Measurements from ENCODE around the gene ERFL.

Gene ERFL

DNA sequence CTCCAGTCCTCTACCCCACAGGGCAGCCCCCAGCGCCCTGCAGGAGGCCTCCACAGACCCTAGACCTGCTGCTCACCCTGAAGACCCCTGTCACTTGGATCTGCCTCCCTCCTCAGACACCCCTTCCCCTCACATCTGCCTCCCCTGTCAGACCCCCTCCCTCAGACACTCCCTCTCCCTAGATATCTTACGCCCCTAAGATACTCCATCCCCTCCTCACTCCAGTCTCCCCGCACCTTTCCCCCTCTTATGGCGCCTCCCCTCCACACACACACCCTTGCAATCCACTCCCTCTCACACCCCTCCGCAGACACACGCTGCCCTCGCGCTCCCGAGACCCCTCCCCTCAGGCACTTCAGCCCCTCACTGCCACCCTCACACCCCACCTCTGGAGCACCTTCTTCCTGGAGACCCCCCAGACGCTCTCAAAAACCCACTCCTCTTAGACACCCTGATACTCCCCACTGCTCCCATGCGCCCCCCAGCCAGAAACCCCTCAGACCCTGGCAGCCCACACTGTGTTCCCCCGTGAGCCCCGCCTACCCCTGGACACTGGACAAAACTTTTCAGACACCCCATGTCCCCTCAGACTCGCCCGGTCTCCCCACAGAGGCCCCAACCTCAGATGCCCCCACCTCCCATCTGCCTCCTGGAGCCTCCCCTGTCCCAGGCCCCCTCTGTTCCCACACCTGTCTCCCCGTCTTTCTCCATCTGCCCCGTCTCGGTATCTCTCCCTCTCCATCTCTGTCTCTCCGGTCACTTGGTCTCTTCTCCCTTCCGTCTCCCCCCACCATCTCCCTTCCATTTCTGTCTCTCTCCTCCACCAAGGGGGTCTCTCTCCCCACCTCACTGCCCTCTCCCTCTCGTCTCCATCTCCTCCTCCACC lies 14.5 kb downstream of the ERFL start:
- DNase-seq (ENCODE audit: low spot score), result no peak

GRCh38 chr19:41912899-41913537 lies 15.2 kb downstream of the ERFL start:
- no peak for DNase-seq (ENCODE audit: low spot score)

- DNase-seq (ENCODE audit: low spot score), result no peak
These were observed 16.1 kb downstream of the ERFL start for GRCh38 chr19:41911889-41912731.

- DNase-seq (ENCODE audit: low spot score), result no peak
These were observed 17.0 kb downstream of the ERFL start for GRCh38 chr19:41910992-41911888.

- DNase-seq (ENCODE audit: low spot score), result no peak
These were observed 17.8 kb downstream of the ERFL start for GRCh38 chr19:41910240-41910991.

DNA sequence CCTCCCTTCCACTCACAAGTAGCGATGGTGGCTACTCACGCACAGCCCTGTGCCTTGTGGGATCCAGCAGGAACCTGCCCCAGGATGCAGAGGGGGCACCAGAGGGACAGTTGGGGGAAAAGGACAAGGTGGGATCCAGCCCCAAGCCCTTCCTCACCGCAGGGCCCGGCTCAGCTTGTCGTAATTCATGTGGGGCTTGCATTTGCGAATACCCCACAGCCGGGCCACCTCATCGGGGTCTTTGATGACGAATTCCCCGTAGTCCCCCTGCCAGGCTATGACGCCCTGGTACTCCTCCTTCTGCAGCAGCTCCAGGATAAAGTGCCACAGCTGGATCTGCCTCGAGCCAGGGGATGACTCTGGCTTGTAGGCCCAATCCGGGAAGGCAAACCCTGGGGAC lies 18.5 kb downstream of the ERFL start:
- no peak for DNase-seq (ENCODE audit: low spot score)

DNA sequence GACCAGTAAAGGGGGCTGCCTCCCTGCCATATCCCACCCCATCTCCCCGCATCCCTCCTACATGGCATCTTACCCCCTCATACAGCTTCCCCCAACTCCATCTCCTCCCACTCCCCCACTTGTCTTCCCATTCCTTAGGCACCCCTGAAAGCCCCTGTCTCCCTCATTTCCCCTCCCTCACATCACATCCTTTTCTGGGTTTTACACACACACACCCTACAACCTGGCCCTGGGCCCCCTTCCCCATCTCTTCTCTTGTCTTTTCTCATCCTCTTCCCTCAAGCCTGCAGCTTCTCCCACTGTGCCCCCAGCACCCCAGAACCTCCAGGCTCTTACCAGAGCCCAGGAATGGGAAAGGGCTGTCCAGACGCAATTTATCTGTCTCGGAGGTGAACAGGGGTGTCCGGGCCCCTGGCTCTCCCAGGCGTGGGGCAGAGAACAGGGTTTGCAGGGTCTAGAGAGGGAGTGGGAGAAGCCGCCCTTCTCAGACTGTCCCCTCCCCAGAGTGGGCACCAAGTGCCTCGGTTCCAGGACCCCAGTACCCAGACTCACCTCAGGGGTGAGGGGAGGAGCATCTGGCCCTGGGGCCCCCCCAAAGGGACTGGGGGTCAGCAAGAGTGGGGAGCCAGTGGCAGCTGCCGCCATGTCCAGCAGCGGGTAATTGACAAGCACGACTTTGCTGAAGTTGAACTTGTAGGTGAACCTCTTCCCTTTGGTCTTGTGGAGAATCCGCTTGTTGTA lies 19.4 kb downstream of the ERFL start:
- no peak for DNase-seq (ENCODE audit: low spot score)

- no peak for DNase-seq (ENCODE audit: low spot score)
These were observed 20.1 kb downstream of the ERFL start for GRCh38 chr19:41907994-41908615.

DNA sequence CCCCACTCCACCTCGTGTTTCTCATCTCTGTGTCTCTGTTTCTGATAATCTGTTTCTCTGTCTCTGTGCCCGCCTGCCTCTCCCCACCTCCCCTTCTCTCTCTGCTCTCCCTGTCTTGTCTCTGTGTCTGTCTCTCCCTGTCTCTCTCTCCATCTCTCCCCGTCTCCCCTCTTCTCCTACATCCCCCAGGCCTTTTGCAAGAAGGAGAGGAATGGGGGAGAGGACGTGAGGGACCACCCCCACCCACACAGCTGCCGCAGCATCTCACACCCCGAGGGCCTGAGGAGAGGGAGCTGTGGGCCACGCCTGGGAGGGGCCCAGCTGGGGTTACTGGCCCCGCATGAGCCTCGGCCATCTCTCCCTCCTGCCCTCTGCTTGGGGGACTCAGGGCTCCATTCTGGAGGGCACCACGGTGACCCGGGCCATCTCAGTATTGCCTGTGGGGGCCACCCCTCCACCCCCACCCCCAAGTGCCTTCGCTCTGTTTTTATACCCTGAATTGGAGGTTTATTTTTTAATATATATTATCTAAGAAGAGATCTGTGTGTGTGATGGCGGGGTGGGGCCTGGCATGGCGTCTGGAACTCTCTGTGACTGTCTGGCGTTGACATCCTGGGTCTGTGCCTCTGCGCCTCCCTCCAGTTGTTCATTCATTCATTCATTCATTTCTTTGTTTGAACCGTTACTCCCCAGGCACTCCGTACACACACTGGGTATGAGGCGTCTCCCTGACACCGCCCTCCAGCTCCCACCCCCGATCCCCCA lies 21.2 kb downstream of the ERFL start:
- no peak for DNase-seq (ENCODE audit: low spot score)

GRCh38 chr19:41906271-41906670 lies 22.0 kb downstream of the ERFL start:
- no peak for DNase-seq (ENCODE audit: low spot score)

DNA sequence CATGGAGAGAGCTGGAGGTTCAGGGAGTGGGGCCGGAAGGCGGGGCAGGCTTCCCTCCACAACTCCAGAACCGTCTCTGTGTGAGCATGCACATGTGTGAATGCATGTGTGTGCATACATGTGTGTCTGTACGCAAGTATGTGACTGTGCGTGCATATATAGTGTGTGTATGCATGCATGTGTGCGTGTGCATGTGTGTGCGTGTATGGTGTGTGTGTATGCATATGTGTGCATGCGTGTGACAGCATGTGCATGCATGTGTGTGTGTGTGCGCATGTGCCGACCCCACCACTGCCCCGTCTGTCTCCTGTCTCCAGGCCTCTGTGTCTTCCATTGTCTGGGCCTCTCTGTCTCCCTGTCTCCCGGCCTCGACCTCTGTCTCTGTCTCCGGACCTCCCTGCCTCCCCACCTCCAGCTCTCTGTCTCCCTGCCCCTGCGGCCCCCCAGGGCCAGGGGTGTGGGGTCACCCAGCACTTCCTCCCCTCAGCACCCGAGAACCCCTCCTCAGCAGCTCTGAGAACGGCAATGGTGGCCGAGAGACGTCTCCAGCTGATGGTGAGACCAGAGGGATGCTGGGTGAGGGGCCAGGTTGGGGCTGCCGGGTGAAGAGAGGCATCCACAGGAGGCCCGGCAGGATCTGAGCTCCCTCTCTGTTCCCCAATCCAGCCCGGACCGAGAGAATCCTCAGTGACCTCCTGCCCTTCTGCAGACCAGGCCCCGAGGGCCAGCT lies 22.8 kb downstream of the ERFL start:
- DNase-seq (ENCODE audit: low spot score), result no peak

DNA sequence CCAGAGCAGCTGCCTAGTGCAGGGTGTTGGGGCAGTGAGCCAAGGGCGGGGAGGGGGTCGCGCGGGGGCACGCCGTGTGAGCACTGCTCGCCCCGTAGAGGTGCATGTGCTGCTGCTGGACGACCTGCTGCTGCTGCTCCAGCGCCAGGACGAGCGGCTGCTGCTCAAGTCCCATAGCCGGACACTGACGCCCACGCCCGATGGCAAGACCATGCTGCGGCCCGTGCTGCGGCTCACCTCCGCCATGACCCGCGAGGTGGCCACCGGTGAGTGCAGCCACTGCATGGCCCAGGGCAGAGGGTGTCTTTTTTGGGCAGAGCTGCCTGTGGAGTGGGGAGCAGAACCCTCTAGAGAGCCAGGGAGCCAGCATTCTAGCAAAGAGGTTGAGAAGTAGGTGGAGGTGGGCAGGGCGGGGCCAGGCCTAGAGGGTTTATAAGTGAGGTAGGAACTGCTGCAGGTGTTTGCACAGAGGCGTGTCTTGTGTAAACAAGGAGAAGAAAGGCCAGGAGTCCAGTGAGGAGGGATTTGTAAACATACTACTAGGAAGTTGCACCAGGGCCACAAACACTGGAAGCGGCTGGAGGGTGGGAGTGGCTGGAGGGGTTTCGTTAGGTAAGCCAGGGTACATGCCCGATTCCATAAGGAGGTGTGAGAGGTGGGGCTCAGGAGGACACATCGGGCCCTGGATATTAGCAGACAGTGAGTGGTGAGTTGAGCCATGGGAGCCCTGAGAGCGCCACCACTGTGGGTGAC lies 24.0 kb downstream of the ERFL start:
- DNase-seq (ENCODE audit: low spot score), result no peak

- DNase-seq (ENCODE audit: low spot score), result no peak
These were observed 24.9 kb downstream of the ERFL start for GRCh38 chr19:41903193-41903953.

DNA sequence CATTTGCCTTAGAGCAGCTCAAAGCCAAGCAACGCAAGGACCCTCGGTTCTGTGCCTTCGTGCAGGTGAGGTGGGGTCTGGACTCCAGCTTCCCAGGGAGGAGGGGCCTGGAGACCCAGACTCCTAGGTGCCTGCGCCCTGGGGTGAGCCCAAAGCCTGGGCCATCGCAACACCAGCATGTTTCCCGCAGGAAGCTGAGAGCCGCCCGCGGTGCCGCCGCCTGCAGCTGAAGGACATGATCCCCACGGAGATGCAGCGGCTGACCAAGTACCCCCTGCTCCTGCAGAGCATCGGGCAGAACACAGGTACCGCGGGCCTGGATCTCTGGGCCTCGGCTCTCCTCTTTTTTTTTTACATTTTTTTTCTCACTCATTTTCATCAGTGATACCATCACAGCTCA lies 25.7 kb downstream of the ERFL start:
- no peak for DNase-seq (ENCODE audit: low spot score)

DNA sequence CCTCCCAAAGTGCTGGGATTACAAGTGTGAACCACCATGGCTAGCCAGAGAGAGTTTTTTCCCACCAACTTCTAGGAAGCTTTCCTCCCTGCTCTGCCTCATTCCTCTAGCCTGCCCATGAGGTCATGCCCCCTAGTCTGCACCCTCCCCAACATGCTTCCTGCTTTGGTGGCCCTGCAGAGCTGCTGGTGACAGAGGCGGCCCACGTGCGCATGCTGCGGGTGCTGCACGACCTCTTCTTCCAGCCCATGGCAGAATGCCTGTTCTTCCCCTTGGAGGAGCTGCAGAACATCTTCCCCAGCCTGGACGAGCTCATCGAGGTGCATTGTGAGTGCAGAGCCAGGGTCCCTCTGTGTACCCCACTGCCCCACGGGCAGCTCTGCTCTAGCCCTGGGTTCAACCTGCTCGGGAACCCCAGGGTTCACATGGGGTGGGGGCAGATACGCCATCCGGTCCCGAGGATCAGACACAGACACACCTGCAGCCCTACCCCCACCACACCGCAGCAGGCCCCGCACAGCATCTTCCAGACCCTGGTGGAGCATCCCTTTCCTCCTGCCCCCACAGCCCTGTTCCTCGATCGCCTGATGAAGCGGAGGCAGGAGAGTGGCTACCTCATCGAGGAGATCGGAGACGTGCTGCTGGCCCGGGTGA lies 26.4 kb downstream of the ERFL start:
- DNase-seq (ENCODE audit: low spot score), result no peak

GRCh38 chr19:41898235-41898634 lies 30.0 kb downstream of the ERFL start:
- no peak for DNase-seq (ENCODE audit: low spot score)

Measured in activated CD4-positive, alpha-beta T cell treated with anti-CD3 and anti-CD28 coated beads, Interleukin-2, Interleukin-4, amounts not matched to agents 100 ng/mL and 50 ng/mL, durations not matched to agents 16 hours and 8 hours (primary cell).